Activated gamma-delta T cell treated with Interleukin-2 at 50 U/mL for 16 hours (primary cell): ENCODE measurements around the gene DNTT.

Experiments used
- DNase-seq: peaks from one replicate; pipeline ENCODE4 v3.0.0-alpha.2; 2020

Gene DNTT

GRCh38 chr10:96387161-96387560, 82.9 kb downstream of the DNTT start:
- no peak for DNase-seq

- no peak for DNase-seq
Measured at GRCh38 chr10:96387601-96388000, 83.4 kb downstream of the DNTT start.
